HG02759 (cell line): Measurements from ENCODE around the gene CBX6.

Experiments
- ATAC-seq: cut with Tn5 transposase; IDR thresholded peaks from one replicate; pipeline ENCODE4 v1.9.1; 2021; ENCODE audit warnings: mild to moderate bottlenecking, moderate library complexity; ENCODE audit not compliant: unreplicated experiment

The CBX6 gene

GRCh38 chr22:38873469-38874411 is 1.7 kb upstream of the CBX6 start:
- ATAC-seq, result no peak

DNA sequence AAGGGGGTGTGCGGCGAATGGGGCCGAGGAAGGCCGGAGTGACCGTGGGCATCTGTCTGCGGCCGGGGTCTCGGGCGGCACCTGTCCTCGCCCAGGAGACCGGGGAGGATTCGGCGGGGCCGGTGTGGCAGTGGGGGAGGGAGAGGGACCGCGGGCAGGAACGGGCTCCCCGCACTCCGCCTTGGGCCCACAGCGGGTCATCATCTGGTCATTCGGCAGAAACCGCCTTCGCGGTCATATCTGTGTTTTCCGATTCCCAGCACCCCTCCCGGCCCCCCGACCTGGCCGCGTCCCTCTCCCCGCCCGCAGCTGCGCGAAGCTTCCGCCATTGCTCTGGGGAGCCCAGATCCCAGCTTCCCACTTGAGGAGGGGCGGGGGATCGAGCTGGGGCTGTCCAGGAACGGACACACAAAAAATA is 824 bp upstream of the CBX6 start:
- no peak for ATAC-seq

DNA sequence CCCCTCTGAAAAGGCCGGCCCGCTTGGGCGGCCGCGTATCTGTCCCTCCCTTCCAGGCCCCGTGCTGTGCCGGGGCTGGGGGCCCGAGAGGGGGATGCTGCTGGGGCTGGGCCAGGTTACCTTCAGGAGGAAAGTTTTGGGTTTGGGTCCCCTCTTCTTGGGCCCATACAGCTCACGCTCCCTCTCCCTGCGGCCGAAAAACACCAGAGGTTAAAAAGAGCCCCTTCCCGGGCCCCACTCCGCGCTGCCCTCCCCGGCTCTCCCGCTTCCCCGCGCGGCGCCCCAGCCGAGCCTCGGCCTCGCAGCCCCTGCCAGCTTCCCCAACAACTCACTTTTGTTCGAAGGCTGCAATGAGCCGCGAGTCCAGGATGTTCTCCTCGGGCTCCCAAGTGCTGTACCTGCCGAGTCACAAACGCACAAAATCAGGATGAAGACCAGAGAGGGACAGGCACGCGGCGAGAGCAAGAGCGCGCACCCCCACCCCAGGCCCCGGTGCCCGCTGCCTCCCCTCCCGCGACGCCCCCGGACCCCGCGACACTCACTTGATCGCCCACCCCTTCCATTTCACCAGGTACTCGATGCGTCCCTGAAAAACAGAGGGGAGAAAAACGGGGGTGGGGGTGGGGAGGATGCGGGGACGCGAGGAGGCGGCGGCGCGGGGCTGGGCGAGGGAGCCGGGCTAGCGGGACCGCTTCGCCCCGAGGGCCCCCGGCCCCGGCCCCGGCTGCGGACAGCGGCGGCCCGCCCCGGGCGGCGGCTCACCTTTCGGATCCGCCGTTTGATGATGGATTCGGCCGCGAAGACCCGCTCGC is 450 bp downstream of the CBX6 start:
- ATAC-seq, result peak; percentile 3

DNA sequence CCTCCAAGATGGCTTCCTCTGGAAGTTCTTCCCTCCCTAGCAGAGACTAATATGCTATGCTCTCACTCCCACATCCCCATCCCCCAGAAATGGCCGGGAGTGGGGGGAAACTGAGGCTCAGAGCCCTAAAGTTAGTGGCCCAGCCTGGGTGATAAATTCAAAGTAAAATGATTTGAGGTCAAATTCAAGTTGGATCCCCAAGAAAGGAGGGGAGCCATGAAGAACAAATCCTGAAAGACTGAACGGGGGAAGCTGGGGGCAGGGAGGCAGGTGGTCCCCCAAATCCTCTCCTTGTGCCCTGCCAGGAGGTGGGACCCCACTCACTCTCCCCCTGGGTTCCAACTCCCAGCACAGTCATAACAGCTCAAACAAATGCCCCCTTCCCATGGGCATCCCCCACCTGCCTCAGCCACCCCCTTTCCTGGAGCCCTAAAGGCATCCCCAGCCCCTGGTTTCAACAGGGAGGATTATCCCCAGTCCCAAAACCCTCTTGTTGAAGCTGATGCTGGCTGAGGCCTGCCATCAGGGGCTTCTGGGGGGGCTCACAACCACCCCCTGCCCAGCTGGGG is 1.1 kb downstream of the CBX6 start:
- no peak for ATAC-seq

GRCh38 chr22:38870312-38870741 is 1.7 kb downstream of the CBX6 start:
- ATAC-seq, result no peak

DNA sequence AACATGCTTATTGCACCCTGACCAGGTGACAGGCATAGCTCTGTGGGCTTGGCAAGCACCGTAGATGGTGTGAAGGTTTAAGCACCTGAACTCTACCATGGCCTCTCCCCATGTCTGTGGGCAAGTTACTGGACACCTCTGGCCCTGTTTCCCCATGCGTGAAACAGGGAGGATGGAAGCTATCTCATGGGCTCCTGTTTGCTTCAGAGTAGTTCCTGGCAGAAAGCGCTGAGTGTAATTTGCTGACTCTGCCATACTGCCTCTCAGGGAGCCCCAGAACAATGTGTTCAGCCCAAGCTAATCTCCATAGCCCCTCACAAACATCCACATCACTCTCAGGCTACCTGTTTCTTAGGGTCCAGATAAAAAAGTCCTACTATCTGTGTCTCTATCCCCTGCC is 2.4 kb downstream of the CBX6 start:
- ATAC-seq, result no peak

- ATAC-seq, result no peak
These were observed 3.1 kb downstream of the CBX6 start for GRCh38 chr22:38868886-38869381.

DNA sequence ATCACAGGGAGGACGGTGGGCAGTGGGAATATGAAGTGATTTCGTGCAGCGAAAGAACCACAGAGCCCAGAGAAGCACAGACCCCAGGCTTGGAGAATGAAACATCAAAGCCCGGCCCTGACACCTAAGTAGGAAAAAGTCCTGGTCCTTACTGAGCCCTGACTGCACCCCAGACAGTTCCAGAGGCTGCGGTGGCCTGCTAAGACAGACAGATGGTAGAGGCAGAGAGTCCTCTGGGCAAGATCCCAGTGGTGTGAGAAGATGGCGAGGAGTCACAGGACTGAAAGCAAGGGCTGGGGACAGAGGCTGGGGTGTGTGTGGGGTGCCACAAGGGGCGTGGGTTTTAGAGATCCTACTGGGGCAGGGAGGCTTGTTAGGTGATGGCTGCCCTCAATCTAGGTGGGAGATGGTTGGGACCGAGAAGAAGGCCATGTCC is 3.7 kb downstream of the CBX6 start:
- ATAC-seq, result no peak

- ATAC-seq, result no peak
These were observed 4.3 kb downstream of the CBX6 start for GRCh38 chr22:38867471-38868285.

- ATAC-seq, result no peak
These were observed 4.9 kb downstream of the CBX6 start for GRCh38 chr22:38867124-38867455.

DNA sequence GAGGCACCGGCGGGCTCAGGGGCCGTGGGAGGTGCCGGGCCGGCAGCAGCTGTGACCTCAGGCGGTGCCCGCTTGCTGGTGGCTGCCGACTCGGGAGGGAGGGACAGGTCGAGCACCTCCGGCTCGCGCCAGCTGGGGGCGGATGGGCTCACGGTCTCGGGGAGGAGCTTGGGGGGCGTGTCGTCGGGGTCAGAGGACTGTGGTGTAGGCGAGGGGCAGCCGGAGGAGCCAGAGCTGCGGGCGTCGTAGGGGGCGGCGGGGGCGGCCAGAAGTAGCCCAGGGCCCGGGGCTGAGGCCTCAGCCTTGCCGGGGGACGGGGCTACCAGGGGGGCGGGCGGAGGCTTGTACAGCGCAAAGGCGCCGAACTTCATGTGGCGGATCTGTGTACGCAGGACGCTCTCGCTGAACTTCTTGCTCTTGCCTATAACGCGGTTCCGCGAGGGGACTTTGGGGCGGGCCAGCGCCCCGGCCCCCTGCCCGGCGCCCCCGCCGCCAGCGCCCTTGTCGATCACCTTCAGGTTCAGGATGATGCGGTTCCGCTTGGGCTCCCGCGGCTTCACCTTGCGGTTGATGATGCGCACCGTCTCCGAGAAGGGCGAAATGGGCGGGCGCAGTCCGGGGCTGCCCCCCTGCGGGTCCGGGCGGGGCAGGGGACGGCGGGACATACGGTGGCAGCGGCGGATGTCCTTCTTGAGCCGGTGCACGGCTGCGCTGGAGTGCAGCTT is 5.5 kb downstream of the CBX6 start:
- ATAC-seq, result no peak

DNA sequence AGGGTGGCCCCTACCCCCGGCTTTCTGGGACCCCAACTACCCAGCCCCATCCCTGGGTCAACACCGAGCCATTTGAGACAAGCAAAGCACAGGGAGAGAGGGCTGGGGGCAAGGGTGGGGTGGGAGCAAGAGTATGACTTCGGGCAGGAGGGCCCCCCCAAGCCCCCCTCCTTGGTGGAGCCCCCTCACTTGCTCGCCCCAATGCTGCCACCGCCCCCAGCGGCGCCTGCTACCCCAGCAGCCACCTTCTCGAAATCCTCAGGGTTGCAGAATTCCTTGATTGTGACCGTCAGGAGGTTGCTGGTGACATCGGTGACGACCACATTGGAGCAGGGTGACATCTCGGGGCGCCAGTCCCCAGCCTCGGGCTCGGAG is 6.0 kb downstream of the CBX6 start:
- ATAC-seq, result no peak

- no peak for ATAC-seq
These were observed 6.6 kb downstream of the CBX6 start for GRCh38 chr22:38865201-38866023.

- no peak for ATAC-seq
These were observed 7.4 kb downstream of the CBX6 start for GRCh38 chr22:38864361-38865191.

DNA sequence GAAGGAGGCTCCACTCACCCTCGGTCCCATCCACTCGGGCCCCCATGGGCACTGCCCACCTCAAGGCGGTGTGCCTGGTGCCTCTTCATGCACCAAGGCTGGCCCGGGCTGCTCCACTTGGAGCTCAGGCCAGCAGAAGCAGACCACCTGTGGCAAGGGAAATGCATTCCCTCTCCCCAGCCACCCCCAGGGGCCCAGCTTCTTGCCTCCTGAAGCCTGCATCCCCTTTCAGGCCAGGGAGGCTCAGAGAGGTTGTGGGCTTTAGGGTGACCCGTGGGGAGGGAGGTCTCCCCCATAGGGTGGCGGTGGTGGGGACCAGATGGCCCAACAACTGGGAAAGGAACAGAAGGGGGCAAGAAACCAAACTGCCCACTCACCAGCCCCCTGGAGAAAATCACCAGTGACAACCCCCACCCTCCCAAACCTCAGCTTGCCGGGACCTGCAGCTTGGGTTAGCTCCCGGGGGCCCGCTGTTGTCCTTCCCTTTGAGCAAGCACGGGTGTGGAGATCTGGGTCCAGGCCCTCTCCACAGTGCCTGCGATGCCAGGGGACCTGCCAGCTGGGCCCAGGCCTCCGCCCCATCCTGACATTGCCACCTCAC is 8.4 kb downstream of the CBX6 start:
- ATAC-seq, result no peak

- no peak for ATAC-seq
These were observed 9.4 kb downstream of the CBX6 start for GRCh38 chr22:38862375-38863329.

GRCh38 chr22:38861927-38862326 is 10.1 kb downstream of the CBX6 start:
- no peak for ATAC-seq
